ENCODE data around the gene HEPHL1.
"Not testable (repeated sequence)": the region's sequence is repeated elsewhere in the genome, so short reads cannot be mapped to it uniquely, and the experiment has no call there.

The HEPHL1 gene

GRCh38 chr11:94151903-94152677 lies 130.9 kb downstream of the HEPHL1 start:
- no peak for DNase-seq (ENCODE audit: low spot score)

DNA sequence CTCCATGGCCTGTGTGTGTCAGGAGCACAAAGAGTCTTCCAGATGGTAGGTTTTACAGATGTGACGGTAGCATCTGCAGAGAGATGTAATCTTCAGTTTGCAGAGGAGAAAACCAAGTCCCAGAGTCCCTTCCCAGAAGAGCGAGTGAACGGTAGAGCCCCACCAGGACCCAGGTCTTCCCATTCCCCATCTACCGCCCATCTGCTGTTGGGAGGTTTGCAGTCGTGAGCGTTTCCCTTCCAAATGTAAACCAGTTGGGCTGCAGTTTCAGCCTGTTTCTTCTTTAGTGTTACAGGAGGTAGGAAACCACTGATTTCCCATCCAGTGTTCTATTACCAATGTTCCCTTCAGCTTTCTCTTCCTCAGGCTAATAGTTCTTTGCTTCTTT lies 131.5 kb downstream of the HEPHL1 start:
- no peak for DNase-seq (ENCODE audit: low spot score)

DNA sequence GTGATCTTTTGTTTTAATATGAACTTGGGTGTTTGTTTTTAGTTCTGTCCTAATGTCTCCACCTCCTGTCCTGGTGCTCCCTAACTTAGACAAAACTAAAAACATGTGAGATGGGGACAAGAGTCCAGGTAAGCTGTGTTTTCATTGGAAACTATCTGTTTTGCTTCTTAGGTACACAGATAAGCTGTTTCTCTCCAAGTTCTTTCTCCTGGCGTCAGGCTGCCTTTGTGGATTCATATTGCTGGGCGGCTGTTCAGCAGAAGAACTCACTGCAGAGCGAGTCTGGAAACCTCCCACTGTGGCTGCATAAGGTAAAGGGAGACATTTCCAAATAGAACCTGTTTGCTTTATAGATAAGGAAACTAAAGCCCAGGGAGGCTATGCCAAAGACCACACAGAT lies 132.2 kb downstream of the HEPHL1 start:
- DNase-seq (ENCODE audit: low spot score): no peak

DNA sequence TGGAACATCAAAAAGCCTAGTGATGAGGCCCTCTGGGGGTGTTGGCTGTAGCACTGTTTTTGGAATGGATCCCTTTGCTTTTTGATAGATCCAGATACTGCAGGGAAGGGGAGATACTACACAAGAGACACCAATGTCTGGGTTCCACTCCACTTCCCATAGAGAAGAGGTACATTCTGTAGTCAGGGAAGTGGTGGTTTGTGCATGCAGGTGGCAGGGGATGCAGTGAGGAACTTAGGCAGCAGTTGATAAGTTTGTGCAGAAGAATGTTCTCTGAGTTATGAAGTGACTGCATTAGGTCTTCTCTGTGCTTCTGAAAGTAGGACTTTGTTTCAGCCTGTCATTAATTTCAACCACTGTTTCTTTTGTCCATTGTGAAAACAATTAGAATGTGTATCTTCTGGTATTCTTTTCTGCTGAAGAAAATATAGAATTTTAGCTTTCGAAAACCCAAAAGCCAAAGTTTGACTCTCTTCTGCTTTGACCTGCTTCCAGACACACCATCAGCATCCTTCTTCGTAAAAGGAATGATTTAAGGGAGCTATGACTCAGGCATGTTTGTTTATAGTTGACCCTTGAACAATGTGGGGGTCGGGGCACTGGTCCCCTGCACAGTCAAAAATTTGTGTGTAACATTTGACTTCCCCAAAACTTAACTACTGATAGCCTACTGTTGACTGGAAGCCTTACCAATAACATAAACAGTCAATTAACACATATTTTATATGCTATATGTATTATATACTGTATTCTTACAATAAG lies 133.1 kb downstream of the HEPHL1 start:
- no peak for DNase-seq (ENCODE audit: low spot score)

DNA sequence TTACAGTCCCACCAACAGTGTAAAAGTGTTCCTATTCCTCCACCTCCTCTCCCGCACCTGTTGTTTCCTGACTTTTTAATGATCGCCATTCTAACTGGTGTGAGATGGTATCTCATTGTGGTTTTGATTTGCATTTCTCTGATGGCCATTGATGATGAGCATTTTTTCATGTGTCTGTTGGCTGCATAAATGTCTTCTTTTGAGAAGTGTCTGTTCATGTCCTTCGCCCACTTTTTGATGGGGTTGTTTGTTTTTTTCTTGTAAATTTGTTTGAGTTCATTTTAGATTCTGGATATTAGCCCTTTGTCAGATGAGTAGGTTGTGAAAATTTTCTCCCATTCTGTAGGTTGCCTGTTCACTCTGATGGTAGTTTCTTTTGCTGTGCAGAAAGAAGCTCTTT lies 136.2 kb downstream of the HEPHL1 start:
- DNase-seq (ENCODE audit: low spot score): not testable (repeated sequence)
